Fibroblast of upper back skin (primary cell): Measurements from ENCODE around the gene XAGE3.
"Not testable (repeated sequence)": the region's sequence is repeated elsewhere in the genome, so short reads cannot be mapped to it uniquely, and the experiment has no call there.

ENCODE experiments used
- DNase-seq: peaks from one replicate; pipeline ENCODE4 v3.0.0-alpha.2; 2013

The XAGE3 gene

DNA sequence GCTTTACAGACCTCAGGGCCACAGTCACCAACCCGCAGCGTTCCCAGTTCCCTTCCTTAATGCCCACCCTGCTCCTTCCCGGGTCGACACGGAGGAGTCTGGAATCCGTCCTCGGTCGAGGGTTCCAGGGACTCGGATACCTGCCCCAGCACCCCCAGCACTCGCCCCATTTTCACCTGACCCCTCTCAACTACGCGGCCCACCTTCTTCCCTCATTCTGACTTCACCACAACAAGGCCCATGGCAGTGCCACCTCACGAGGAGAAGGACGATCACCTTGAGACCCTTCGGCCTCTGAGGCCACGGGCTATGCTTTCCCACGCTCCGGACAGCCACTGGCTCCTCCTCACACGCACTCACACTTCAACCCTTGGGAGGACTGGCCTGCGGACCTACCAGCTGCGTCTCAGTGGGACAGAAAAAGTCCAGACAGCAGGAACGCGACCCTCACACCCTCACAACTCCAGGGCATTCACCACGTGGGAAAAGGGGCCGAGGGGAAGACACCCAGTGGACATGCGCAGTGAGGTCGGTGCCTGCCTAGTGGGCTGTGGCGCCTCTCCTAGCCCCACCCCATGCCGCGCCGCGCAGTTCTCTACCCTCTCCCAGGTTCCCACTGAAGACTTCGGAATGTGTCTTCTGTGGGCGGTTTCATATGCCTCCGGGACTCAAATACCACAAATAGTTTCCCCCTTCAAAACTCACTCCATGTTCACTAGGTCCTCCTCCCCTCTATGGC is at the start of gene XAGE3:
Gene XAGE3 (minus strand): TSS at position 474 of the 739 bp plus-strand sequence. CDS start 950 bp downstream, outside the sequence.
- no peak for DNase-seq

- not testable (repeated sequence) for DNase-seq
These were observed 46.8 kb upstream of the XAGE3 start for GRCh38 chrX:52914704-52915103.

- DNase-seq: not testable (repeated sequence)
These were observed 45.8 kb upstream of the XAGE3 start for GRCh38 chrX:52913681-52914080.

GRCh38 chrX:52909313-52909969 is 41.6 kb upstream of the XAGE3 start:
- DNase-seq: not testable (repeated sequence)

- not testable (repeated sequence) for DNase-seq
These were observed 40.0 kb upstream of the XAGE3 start for GRCh38 chrX:52907900-52908299.

GRCh38 chrX:52907137-52907536 is 39.3 kb upstream of the XAGE3 start:
- not testable (repeated sequence) for DNase-seq

GRCh38 chrX:52906072-52906471 is 38.2 kb upstream of the XAGE3 start:
- DNase-seq: not testable (repeated sequence)

DNA sequence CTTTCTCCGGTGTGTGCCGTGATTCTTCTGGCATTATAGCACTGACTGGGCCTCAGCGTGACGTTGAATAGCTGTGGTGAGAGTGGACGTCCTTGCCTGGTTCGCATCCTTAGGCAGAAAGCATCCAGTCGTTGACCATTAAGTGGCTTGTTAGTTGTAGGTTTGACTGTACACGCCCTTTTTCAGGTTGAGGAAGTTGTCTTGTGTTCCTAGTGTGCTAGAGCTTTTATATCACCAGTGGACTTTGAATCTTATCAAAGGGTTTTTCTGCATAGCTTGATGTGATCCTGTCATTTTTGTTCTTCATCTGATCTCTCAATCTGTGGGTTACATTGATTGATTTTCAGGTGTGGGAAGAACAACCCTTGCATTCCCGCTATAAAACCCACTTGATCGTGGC is 37.6 kb upstream of the XAGE3 start:
- not testable (repeated sequence) for DNase-seq

- DNase-seq: not testable (repeated sequence)
These were observed 29.2 kb upstream of the XAGE3 start, which contains the start of gene FAM156B for GRCh38 chrX:52896855-52897709. Gene FAM156B, plus strand, starts transcription at chrX:52897330. Its CDS starts 9,896 bp downstream, at chrX:52907226.

DNA sequence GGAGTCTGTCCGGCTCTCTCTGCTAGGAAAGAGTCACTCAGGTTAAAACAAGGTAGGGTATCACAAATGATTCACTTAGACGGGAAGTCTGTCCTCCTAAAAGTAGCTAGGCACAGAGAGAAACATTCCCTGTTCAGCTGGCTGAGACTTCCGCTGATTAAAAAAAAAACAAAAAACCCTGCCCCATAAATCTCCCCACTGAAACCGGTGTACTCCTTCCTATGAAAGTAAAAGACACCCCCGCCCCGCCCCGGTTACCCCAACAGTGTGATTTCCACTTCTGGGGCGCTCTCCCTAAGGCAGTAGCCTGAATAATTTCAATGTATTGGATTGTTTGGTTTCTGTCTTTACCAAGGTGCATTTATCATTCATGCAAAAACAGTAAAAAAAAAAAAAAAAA is 28.6 kb upstream of the XAGE3 start:
- not testable (repeated sequence) for DNase-seq

DNA sequence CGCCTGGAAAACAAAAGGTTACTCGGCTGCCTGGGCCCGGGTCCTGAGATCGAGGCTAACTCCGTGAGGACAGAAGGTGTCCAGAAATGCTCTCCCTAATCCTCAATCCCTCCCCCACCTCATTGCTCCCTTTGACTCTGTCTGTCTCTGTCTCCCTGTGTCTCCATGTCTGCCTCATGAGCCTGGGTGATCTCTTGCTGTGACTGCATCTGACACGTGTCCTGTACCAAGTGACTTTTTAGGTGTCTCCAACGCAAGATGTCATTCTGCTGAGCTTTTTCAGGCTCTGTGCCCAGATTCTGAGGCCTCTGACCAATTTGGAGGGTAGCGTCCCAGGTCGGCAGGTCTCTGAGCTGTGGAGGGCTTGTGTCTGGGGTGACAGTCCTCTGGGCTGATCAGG is 20.2 kb upstream of the XAGE3 start:
- DNase-seq: not testable (repeated sequence)

DNA sequence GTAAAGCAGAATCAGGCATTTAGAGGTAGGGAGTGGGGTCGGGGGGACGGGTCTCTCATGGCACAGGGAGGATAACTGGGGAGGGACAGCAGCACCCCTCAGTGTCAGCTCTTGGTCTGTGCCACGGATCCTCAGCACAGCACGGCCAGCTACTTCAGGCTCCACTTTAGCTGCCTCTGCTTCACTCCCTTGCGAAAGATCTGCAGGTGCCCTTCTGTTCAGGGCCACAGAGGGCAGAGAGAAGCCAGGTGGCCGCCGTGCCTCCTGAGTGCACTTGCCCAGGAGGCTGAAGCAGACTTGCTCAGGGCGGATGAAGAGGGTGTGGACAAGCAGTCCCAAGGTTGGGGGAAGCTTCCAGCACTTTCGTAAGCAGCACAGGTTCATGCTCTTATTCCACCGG is 19.6 kb upstream of the XAGE3 start:
- DNase-seq: not testable (repeated sequence)

GRCh38 chrX:52876386-52876785 is 8.5 kb upstream of the XAGE3 start:
- not testable (repeated sequence) for DNase-seq

GRCh38 chrX:52875436-52875835 is 7.6 kb upstream of the XAGE3 start:
- DNase-seq: not testable (repeated sequence)

- DNase-seq: no peak
These were observed 6.8 kb upstream of the XAGE3 start for GRCh38 chrX:52874661-52875060.

DNA sequence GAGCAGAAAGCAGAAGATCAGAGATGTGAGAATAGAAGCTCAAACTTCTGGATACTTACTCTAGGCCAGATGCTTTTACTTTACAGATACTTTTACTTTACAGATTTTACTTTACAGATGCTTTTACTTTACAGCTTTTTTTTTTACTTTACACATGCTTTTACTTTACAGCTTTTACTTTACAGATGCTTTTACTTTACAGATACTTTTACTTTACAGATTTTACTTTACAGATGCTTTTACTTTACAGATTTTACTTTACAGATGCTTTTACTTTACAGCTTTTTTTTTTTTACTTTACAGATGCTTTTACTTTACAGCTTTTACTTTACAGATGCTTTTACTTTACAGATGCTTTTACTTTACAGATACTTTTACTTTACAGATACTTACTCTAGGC is 5.9 kb upstream of the XAGE3 start:
- DNase-seq: not testable (repeated sequence)

GRCh38 chrX:52870046-52870445 is 2.2 kb upstream of the XAGE3 start:
- peak; percentile 0 for DNase-seq

DNA sequence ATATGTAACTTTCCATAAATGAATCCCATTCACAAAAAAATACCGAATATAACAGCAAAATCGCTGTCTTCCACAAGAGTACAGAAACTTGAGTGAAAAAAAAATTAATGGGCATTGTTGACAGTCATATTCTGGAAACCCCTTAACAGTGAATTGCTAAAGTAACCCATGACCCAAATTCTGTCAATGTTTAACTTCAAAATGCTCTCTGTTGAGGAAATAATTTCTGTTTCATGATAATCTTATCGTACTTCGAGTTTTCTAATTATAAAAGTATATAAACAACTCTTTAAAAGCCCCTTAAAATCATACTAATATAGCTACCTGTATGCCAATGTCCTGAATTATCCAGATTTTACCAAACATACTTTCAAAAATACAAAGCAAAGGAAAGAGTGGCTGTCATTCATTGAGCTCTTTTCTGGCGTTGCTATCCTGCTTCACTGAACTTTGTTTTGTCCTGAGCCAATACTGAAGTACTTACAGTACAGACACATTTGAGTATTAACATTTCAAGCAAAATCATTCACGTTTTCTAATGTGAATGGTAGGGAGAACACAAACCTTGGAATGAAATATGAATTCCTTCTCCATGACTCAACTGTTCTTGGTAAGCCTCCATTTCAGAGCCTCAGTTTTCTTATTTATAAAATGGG is 2.4 kb downstream of the XAGE3 start:
- DNase-seq: peak; percentile 1

- not testable (repeated sequence) for DNase-seq
These were observed 10.8 kb downstream of the XAGE3 start for GRCh38 chrX:52856991-52857525.

DNA sequence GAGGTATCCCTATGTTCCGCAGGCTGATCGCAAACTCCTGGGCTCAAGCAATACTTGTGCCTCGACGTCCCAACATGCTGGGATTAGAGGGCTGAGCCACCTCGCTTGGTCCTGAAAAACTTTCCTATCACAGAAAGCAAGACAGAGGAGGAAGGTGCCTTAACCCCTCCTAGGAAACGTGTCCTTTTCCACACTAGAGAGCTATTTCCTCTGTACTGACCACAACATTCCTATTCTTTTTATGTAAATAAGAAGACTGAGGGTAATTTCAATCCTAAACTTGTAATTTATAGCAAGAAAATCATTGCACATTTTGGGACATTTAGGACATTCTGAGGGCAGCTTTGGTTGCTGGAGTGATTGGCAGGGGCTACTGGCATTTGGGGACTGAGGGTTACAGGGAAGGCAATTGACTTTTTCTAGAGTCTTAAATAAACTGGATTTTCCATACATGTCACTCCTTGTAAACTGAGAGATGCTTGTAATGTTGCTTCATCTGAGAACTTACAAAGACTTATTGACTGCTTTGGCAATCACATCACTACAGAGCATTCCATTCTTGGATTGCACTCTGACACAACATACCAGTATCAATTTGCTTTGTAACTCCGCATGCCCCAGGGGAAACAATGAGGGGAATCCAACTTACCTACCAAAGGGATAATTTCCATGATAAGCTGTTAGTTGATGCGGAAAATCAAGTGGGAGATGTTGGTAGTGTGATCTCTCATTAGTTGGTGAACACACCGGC is 15.6 kb downstream of the XAGE3 start:
- peak; percentile 41 for DNase-seq

DNA sequence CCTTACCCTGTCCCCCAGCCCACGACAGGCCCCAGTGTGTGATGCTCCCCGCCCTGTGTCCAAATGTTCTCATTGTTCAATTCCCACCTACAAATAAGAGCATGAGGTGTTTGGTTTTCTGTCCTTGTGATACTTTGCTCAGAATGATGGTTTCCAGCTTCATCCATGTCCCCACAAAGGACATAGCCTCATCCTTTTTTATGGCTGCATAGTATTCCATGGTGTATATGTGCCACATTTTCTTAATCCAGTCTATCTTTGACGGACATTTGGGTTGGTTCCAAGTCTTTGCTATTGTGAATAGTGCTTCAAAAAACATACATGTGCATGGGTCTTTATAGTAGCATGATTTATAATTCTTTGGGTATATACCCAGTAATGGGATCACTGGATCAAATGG is 24.3 kb downstream of the XAGE3 start:
- DNase-seq: not testable (repeated sequence)

- no peak for DNase-seq
These were observed 28.7 kb downstream of the XAGE3 start for GRCh38 chrX:52839137-52839536.
